ENCODE measurements around the gene AP2A1.
"Not testable (repeated sequence)": the region's sequence is repeated elsewhere in the genome, so short reads cannot be mapped to it uniquely, and the experiment has no call there.

The AP2A1 gene

GRCh38 chr19:49817964-49818648 is 51.3 kb downstream of the AP2A1 start, which contains the start of gene MED25:
Gene MED25 (plus strand): TSS chr19:49818289. CDS start chr19:49818342, 53 bp downstream.
- peak; percentile 92 for DNase-seq

GRCh38 chr19:49818649-49819370 is 52.0 kb downstream of the AP2A1 start:
- DNase-seq: no peak

GRCh38 chr19:49819452-49820115 is 52.8 kb downstream of the AP2A1 start:
- DNase-seq: not testable (repeated sequence)

- DNase-seq: no peak
Measured at GRCh38 chr19:49820125-49820524, 53.3 kb downstream of the AP2A1 start.

- no peak for DNase-seq
Measured at GRCh38 chr19:49823472-49823871, 56.7 kb downstream of the AP2A1 start.

GRCh38 chr19:49824662-49825061 is 57.9 kb downstream of the AP2A1 start:
- DNase-seq: no peak

GRCh38 chr19:49827034-49827433 is 60.2 kb downstream of the AP2A1 start:
- no peak for DNase-seq

- DNase-seq: no peak
Measured at GRCh38 chr19:49829200-49829599, 62.4 kb downstream of the AP2A1 start.

GRCh38 chr19:49829721-49830120 is 62.9 kb downstream of the AP2A1 start:
- no peak for DNase-seq

GRCh38 chr19:49830766-49831165 is 64.0 kb downstream of the AP2A1 start:
- no peak for DNase-seq

- DNase-seq: no peak
Measured at GRCh38 chr19:49831592-49831991, 64.8 kb downstream of the AP2A1 start.

- DNase-seq: no peak
Measured at GRCh38 chr19:49832556-49832955, 65.8 kb downstream of the AP2A1 start.

GRCh38 chr19:49833599-49833998 is 66.8 kb downstream of the AP2A1 start:
- no peak for DNase-seq

- no peak for DNase-seq
Measured at GRCh38 chr19:49835562-49835961, 68.8 kb downstream of the AP2A1 start.

GRCh38 chr19:49836176-49837008 is 69.6 kb downstream of the AP2A1 start:
- no peak for DNase-seq

- no peak for DNase-seq
Measured at GRCh38 chr19:49837009-49837310, 70.2 kb downstream of the AP2A1 start.

- DNase-seq: no peak
Measured at GRCh38 chr19:49837425-49837824, 70.6 kb downstream of the AP2A1 start.

- DNase-seq: no peak
Measured at GRCh38 chr19:49838885-49839588, 72.2 kb downstream of the AP2A1 start.

- no peak for DNase-seq
Measured at GRCh38 chr19:49839713-49840112, 72.9 kb downstream of the AP2A1 start.

GRCh38 chr19:49840321-49840720 is 73.5 kb downstream of the AP2A1 start:
- no peak for DNase-seq

GRCh38 chr19:49840736-49841249 is 74.0 kb downstream of the AP2A1 start:
- no peak for DNase-seq

- DNase-seq: no peak
Measured at GRCh38 chr19:49843265-49843664, 76.5 kb downstream of the AP2A1 start.
